ENCODE measurements around the gene NPTX1.

Gene NPTX1

DNA sequence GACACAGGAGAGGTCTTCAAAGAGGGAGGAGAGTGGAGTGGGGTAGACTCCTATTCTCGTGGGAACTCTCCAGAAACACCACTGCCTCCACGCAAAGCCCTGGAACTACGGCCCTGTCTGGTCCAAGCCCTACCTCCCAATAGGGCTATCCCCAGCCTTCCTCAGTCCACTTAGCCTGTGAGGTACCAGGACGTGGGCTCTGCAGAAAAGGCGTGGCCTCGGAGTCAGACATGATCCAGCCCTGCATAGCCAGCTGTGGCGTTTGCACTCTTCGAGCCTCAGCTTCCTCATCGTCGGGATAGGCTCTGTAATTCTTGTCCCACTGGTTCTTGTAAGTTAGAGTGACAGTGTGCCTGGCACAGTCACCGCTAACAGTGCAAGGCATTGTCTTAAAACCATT lies 47.6 kb downstream of the NPTX1 start:
- peak; percentile 31 for DNase-seq (ENCODE audit: low read depth)
- TF ChIP-seq, protein P1, sequence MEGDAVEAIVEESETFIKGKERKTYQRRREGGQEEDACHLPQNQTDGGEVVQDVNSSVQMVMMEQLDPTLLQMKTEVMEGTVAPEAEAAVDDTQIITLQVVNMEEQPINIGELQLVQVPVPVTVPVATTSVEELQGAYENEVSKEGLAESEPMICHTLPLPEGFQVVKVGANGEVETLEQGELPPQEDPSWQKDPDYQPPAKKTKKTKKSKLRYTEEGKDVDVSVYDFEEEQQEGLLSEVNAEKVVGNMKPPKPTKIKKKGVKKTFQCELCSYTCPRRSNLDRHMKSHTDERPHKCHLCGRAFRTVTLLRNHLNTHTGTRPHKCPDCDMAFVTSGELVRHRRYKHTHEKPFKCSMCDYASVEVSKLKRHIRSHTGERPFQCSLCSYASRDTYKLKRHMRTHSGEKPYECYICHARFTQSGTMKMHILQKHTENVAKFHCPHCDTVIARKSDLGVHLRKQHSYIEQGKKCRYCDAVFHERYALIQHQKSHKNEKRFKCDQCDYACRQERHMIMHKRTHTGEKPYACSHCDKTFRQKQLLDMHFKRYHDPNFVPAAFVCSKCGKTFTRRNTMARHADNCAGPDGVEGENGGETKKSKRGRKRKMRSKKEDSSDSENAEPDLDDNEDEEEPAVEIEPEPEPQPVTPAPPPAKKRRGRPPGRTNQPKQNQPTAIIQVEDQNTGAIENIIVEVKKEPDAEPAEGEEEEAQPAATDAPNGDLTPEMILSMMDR (IDR thresholded peaks at IDR 0.05; ENCODE audit: control insufficient read depth, extremely low read depth, insufficient read depth): no peak
- H3K4me3 ChIP-seq (ENCODE audit: low read depth, low read length): no peak overlapping the region

DNA sequence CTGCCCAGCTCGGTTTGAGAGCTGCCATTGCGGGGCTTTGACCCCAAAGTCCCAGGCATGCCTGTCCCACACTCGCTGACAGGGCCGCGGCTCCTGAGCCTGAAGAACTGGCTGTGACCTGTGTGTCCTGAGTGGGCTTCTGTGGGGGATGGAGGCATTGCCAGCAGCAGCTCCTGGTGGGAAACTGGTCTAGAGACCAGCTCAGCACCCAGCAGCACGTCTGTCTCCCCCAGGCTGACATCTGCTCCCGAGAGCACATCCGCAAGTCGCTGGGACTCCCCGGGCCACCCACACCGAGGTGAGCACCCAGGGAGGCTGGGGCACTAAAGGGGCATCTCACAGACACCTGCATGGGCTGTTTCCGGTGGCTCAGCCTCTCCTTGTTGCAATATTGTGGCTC lies 48.0 kb downstream of the NPTX1 start:
- TF ChIP-seq, protein P1 (IDR thresholded peaks at IDR 0.05; ENCODE audit: control insufficient read depth, extremely low read depth, insufficient read depth): no peak
- no peak overlapping the region for H3K4me3 ChIP-seq (ENCODE audit: low read depth, low read length)
- no peak for DNase-seq (ENCODE audit: low read depth)

DNA sequence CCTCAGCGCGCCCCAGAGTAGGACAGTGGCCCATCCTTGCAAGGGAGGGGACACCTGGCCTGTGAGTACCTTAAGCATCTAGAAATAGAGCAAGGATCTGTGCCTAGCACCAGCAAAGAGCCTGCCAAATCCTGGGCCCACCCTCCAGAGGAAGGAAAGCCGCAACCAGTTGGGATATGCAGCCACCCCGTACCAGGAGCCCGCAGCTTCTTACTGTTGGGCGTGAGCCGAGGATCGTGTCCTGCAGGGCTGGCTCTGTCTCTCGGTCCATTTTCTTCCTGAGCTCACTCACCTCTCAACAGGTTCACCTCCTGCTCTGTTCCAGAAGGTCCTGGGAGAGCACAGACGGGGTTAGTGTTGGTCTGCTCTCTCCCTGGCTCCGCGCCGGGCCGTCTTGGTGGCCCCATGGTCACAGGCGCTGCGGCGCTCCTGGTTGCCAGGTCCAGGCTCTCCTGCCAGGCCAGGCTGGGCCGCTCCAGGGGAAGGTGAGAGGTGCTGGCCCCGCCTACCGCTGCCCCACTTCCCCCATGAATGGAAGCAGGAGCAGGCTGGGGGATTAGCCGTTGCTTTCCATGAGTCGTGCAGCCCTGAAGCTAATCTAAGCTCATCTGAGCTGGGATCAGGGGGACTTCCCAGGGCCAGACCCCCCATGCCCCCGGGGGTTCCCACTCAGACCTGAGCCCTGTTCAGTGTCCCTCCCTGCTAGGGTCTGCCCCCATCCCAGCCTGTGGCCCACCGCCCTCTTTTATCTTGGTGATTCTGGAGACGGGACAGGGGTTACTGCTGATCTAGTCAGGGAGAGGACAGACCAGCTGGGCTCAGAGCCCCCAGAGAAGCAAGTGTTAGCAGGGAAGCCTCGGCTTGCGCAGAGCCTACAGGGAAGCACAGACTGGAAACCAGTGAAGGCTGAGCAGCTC lies 48.8 kb downstream of the NPTX1 start:
- TF ChIP-seq, protein P1 (IDR thresholded peaks at IDR 0.05; ENCODE audit: control insufficient read depth, extremely low read depth, insufficient read depth): no peak
- no peak for DNase-seq (ENCODE audit: low read depth)
- H3K4me3 ChIP-seq (ENCODE audit: low read depth, low read length): no peak overlapping the region

DNA sequence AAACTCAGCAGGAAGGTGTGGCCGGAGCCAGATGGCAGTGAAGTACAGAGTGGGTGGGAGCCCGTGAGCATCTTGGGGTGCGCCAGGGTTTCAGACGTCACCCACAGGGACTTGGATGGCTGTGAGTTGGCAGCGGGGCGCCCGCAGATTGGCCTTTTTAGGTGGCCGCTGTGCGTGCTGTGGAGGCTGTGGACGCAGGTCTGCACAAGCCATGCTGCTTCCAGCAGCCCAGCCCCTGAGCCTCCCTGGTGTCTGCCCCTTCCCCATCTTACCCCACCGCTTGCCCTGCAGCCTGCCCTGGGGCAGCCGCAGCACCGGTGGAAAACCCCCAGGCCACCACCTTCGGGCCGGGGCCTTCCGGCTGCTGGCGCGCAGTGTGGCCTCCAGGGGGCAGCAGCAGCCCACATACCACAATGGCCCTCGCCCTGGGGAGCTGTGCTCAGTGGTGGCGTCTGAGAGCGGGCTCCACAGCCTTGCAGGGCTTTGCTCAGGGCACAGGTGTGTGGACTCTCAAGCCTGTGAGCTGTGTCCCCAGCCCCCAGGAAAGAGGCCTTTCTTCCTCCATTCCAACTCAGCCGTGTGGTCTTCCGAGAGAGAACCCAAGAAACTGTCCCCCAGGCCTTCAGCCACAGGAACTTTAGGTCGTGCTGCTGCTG lies 49.6 kb downstream of the NPTX1 start:
- DNase-seq (ENCODE audit: low read depth): peak; percentile 4
- TF ChIP-seq, protein P1 (IDR thresholded peaks at IDR 0.05; ENCODE audit: control insufficient read depth, extremely low read depth, insufficient read depth): peak; percentile 98
- H3K4me3 ChIP-seq (ENCODE audit: low read depth, low read length): no peak overlapping the region

DNA sequence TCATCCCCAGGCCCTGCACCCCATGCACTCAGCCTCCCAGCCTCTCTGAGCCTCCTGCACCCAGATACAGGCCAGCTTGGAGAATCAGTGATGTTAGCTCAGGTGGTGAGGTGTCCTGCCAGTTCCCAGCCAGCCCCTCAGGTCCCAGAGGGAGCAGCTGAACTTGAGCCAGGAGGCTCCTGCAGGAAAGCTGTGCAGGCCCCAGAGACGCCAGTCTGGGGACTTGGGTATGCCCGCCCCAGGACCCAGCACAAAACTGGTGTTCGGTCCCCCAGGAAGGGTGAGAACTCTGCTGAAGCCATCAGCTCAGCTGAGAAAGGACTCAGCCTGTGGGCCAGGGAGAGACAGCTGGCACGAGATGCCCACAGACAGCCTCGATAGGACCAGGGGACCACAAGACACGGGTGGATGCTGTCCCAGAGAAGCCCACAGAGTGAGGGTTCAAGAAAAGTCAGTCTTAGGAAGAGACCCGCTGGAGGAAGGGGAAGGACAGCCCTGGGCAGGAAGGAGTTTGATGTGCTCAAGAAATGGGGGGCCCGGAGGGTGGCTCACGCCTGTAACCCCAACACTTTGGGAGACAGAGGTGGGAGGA lies 50.5 kb downstream of the NPTX1 start:
- H3K4me3 ChIP-seq (ENCODE audit: low read depth, low read length): no peak overlapping the region
- TF ChIP-seq, protein P1 (IDR thresholded peaks at IDR 0.05; ENCODE audit: control insufficient read depth, extremely low read depth, insufficient read depth): no peak
- DNase-seq (ENCODE audit: low read depth): no peak

DNA sequence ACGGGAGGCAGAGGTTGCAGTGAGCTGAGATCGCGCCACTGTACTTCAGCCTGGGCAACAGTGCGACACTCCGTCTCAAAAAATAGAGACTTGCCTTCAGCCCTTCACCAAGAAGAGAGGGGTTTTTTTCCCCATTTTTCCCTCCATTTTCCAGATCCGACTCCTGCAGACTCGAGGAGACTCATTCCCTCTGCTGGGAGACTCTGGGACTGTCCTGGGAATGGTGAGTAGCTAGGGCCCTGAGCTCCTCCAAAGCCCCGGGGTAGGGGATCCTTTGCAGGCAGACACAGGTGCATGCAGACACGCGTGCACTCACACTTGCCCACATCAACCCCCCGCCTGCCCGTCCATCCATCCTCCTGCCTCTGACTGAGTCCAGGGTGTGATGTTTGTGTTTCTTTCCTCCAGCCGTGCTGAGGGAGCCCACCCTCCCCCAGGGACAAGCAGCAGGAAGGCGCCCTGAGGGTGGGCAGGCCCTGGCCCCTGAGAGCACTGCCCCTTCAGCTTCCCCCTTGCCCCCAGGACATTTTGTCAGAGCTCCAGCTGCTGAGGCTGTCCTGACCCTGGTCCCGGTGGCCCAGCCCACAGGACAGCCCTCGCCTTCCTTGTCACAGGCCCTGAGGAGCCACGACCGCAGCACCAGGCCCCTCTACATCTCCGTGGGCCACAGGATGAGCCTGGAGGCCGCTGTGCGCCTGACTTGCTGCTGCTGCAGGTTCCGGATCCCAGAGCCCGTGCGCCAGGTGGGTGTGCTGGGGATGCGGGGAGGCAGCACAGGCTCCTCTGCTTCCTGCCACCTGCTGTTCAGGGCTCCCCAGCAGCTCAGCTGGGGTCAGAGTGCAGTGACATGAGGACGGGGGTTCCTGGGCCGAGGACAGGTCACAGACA lies 51.3 kb downstream of the NPTX1 start:
- TF ChIP-seq, protein P1 (IDR thresholded peaks at IDR 0.05; ENCODE audit: control insufficient read depth, extremely low read depth, insufficient read depth): no peak
- no peak overlapping the region for H3K4me3 ChIP-seq (ENCODE audit: low read depth, low read length)
- no peak for DNase-seq (ENCODE audit: low read depth)
